HEK293 (cell line): ENCODE data around the gene LBH.

Experiments used
- YY2 ChIP-seq: fragments of 450-650 bp; formaldehyde crosslinking; IDR thresholded peaks from 2 replicates; pipeline ENCODE4 v1.5.1; 2016; ENCODE audit warnings: missing biosample characterization, missing genetic modification characterization
- ZBTB7A ChIP-seq: fragments of 450-650 bp; formaldehyde crosslinking; IDR thresholded peaks from 2 replicates; pipeline ENCODE4 v1.5.1; 2016; ENCODE audit warnings: low read depth, missing biosample characterization, missing genetic modification characterization
- ZBTB8A ChIP-seq: fragments of 450-650 bp; formaldehyde crosslinking; IDR thresholded peaks from 2 replicates; pipeline ENCODE4 v1.5.1; 2016; ENCODE audit warnings: missing biosample characterization, missing genetic modification characterization
- ZNF184 ChIP-seq: fragments of 450-650 bp; IDR thresholded peaks from 2 replicates; pipeline ENCODE4 v1.5.1; 2018; ENCODE audit warnings: missing biosample characterization, mild to moderate bottlenecking, missing genetic modification characterization
- ZNF274 ChIP-seq, 2 experiments: fragments of 200-500 bp in 1 of 2; fragments of 450-650 bp in 1 of 2; sonication (Bioruptor generic) in 1 of 2; formaldehyde crosslinking in 1 of 2; IDR thresholded peaks; 2 replicates each; pipeline versions ENCODE4 v1.5.1 to v1.6.1; 2014 to 2016; ENCODE audit warnings: borderline replicate concordance in 1 of 2, inconsistent platforms in 1 of 2, low read length in 1 of 2, missing biosample characterization in 1 of 2, missing genetic modification characterization in 1 of 2
- ZNF366 ChIP-seq: fragments of 450-650 bp; formaldehyde crosslinking; conservative IDR thresholded peaks from 2 replicates; pipeline ENCODE4 v1.5.1; 2016; ENCODE audit warnings: missing biosample characterization, missing genetic modification characterization
- ZNF549 ChIP-seq: fragments of 450-650 bp; IDR thresholded peaks from 2 replicates; pipeline ENCODE4 v1.5.1; 2018; ENCODE audit warnings: missing biosample characterization, missing genetic modification characterization, mild to moderate bottlenecking, inconsistent platforms, moderate library complexity
- ZNF585B ChIP-seq: fragments of 450-650 bp; formaldehyde crosslinking; IDR thresholded peaks from 2 replicates; pipeline ENCODE4 v1.5.1; 2016; ENCODE audit warnings: missing biosample characterization, missing genetic modification characterization
- ZNF677 ChIP-seq: fragments of 450-650 bp; IDR thresholded peaks from 2 replicates; pipeline ENCODE4 v1.5.0; 2018; ENCODE audit warnings: missing biosample characterization, mild to moderate bottlenecking, missing genetic modification characterization, moderate library complexity
- ZNF76 ChIP-seq: fragments of 450-650 bp; formaldehyde crosslinking; IDR thresholded peaks from 2 replicates; pipeline ENCODE4; 2016; ENCODE audit warnings: low read depth, missing biosample characterization, missing genetic modification characterization, borderline replicate concordance
- TF ChIP-seq, protein P1 (sequence below): fragments of 450-650 bp; formaldehyde crosslinking; IDR thresholded peaks from 2 replicates; pipeline ENCODE4 v1.5.1; 2016; ENCODE audit warnings: missing biosample characterization, missing genetic modification characterization
- TF ChIP-seq, protein P2 (sequence below): fragments of 450-650 bp; formaldehyde crosslinking; conservative IDR thresholded peaks from 2 replicates; pipeline ENCODE4 v1.5.1; 2016; ENCODE audit warnings: low read depth, missing biosample characterization, missing genetic modification characterization
- TF ChIP-seq, protein P3 (sequence below): fragments of 450-650 bp; formaldehyde crosslinking; IDR thresholded peaks from 2 replicates; pipeline ENCODE4 v1.5.1; 2016; ENCODE audit warnings: missing biosample characterization, missing genetic modification characterization, borderline replicate concordance

DNA sequence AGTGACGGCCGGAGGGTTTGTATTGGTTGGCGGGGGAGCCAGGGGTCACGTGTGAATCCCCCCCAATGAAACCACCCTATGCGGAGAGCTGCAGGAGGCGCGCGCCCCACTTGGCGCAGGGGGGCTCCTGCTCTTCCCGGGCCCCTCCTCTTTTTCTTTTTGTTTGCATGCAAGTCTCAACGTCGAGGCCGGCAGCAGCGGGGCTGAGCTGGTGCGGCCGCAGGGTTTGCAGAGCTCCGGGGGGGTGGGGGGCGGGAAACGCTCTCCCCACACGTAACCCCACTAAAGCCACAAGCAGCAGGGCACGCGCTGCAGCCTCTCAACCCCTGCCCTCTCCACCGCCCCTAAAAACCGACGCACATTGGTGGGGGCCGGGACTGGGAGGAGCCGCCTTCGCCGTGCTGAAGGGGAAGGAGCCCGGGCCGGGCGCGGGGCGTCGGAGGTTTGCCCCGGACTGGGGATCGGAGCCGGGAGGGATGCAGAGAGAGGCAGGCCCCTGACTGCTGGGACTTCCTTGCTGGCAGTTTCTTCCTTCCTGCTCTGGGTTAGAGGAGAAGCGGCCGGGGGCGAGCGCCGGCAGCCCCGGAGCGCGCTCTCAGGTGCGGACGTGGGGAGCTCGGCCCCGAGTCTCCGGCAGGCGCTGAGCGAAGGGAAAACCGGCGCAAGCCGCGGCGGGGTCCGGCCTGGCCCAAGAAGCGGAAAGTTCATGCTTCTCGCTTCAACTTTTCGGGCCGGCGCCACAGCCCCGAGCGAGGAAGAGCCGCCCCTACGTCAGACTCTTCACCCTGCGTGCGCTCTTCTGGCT is 864 bp downstream of the LBH start:
- TF ChIP-seq ZNF274 (IDR thresholded peaks at IDR 0.05; ENCODE audit: low read length) = no peak
- TF ChIP-seq ZNF274 (tag by site-specific recombination; IDR thresholded peaks at IDR 0.05; ENCODE audit: borderline replicate concordance) = no peak
- TF ChIP-seq, protein P1, sequence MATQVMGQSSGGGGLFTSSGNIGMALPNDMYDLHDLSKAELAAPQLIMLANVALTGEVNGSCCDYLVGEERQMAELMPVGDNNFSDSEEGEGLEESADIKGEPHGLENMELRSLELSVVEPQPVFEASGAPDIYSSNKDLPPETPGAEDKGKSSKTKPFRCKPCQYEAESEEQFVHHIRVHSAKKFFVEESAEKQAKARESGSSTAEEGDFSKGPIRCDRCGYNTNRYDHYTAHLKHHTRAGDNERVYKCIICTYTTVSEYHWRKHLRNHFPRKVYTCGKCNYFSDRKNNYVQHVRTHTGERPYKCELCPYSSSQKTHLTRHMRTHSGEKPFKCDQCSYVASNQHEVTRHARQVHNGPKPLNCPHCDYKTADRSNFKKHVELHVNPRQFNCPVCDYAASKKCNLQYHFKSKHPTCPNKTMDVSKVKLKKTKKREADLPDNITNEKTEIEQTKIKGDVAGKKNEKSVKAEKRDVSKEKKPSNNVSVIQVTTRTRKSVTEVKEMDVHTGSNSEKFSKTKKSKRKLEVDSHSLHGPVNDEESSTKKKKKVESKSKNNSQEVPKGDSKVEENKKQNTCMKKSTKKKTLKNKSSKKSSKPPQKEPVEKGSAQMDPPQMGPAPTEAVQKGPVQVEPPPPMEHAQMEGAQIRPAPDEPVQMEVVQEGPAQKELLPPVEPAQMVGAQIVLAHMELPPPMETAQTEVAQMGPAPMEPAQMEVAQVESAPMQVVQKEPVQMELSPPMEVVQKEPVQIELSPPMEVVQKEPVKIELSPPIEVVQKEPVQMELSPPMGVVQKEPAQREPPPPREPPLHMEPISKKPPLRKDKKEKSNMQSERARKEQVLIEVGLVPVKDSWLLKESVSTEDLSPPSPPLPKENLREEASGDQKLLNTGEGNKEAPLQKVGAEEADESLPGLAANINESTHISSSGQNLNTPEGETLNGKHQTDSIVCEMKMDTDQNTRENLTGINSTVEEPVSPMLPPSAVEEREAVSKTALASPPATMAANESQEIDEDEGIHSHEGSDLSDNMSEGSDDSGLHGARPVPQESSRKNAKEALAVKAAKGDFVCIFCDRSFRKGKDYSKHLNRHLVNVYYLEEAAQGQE = no peak
- no peak for TF ChIP-seq ZNF76 (tag by site-specific recombination)
- TF ChIP-seq, protein P2, sequence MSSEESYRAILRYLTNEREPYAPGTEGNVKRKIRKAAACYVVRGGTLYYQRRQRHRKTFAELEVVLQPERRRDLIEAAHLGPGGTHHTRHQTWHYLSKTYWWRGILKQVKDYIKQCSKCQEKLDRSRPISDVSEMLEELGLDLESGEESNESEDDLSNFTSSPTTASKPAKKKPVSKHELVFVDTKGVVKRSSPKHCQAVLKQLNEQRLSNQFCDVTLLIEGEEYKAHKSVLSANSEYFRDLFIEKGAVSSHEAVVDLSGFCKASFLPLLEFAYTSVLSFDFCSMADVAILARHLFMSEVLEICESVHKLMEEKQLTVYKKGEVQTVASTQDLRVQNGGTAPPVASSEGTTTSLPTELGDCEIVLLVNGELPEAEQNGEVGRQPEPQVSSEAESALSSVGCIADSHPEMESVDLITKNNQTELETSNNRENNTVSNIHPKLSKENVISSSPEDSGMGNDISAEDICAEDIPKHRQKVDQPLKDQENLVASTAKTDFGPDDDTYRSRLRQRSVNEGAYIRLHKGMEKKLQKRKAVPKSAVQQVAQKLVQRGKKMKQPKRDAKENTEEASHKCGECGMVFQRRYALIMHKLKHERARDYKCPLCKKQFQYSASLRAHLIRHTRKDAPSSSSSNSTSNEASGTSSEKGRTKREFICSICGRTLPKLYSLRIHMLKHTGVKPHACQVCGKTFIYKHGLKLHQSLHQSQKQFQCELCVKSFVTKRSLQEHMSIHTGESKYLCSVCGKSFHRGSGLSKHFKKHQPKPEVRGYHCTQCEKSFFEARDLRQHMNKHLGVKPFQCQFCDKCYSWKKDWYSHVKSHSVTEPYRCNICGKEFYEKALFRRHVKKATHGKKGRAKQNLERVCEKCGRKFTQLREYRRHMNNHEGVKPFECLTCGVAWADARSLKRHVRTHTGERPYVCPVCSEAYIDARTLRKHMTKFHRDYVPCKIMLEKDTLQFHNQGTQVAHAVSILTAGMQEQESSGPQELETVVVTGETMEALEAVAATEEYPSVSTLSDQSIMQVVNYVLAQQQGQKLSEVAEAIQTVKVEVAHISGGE (tag by site-specific recombination) = no peak
- TF ChIP-seq ZBTB7A (tag by site-specific recombination) = no peak
- TF ChIP-seq, protein P3, sequence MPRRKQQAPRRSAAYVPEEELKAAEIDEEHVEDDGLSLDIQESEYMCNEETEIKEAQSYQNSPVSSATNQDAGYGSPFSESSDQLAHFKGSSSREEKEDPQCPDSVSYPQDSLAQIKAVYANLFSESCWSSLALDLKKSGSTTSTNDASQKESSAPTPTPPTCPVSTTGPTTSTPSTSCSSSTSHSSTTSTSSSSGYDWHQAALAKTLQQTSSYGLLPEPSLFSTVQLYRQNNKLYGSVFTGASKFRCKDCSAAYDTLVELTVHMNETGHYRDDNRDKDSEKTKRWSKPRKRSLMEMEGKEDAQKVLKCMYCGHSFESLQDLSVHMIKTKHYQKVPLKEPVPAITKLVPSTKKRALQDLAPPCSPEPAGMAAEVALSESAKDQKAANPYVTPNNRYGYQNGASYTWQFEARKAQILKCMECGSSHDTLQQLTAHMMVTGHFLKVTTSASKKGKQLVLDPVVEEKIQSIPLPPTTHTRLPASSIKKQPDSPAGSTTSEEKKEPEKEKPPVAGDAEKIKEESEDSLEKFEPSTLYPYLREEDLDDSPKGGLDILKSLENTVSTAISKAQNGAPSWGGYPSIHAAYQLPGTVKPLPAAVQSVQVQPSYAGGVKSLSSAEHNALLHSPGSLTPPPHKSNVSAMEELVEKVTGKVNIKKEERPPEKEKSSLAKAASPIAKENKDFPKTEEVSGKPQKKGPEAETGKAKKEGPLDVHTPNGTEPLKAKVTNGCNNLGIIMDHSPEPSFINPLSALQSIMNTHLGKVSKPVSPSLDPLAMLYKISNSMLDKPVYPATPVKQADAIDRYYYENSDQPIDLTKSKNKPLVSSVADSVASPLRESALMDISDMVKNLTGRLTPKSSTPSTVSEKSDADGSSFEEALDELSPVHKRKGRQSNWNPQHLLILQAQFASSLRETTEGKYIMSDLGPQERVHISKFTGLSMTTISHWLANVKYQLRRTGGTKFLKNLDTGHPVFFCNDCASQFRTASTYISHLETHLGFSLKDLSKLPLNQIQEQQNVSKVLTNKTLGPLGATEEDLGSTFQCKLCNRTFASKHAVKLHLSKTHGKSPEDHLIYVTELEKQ (tag by site-specific recombination) = no peak
- no peak for TF ChIP-seq ZNF184
- TF ChIP-seq ZBTB8A (tag by site-specific recombination) = no peak; the same call in none of the 2 replicates
- TF ChIP-seq ZNF549 (tag by site-specific recombination) = no peak
- no peak for TF ChIP-seq ZNF585B (tag by site-specific recombination)
- no peak for TF ChIP-seq YY2 (tag by site-specific recombination)
- TF ChIP-seq ZNF677 (tag by site-specific recombination) = no peak
- TF ChIP-seq ZNF366 (tag by site-specific recombination) = no peak
